ENCODE results near the gene FOXA1. TPM values are rescaled to one million over a fixed set of nuclear protein-coding genes. Genes with fewer than 3 reads are reported as not detected.

The FOXA1 gene
- total RNA-seq, 1 donor from 2014 or later: 0.11 TPM

- no peak for DNase-seq (ENCODE audit: low spot score)
- peaks cover 69% of the 10 kb centered on the region for H3K27me3 Mint-ChIP-seq (ENCODE audit: low read depth)
- intact Hi-C loops (cut with micrococcal nuclease): loop anchor here (2.0 to 5.0 kb wide), 4 partner anchors 621 to 1074 kb away; partner anchors contain the start of gene NKX2-8
- H3K27ac Mint-ChIP-seq: no peak overlapping the region
- peaks cover 5% of the 10 kb centered on the region for H3K4me1 Mint-ChIP-seq (ENCODE audit: low read depth)
- peaks cover 3% of the 10 kb centered on the region for H3K36me3 Mint-ChIP-seq (ENCODE audit: low read depth)
- peaks cover 3% of the 10 kb centered on the region for H3K9me3 Mint-ChIP-seq
- H3K4me3 Mint-ChIP-seq (ENCODE audit: low read depth): no peak overlapping the region
These were observed 3.6 kb downstream of the FOXA1 start for GRCh38 chr14:37591311-37591940.

- Mint-ChIP-seq H3K4me1 (ENCODE audit: low read depth) (peaks cover 5% of the 10 kb centered on the region), H3K27me3 (ENCODE audit: low read depth) (peaks cover 70% of the 10 kb centered on the region), H3K27ac (no peak overlapping the region), H3K9me3 (no peaks in the 10 kb centered on the region), H3K36me3 (ENCODE audit: low read depth) (peaks cover 3% of the 10 kb centered on the region), H3K4me3 (ENCODE audit: low read depth) (no peak overlapping the region)
- intact Hi-C loops (cut with micrococcal nuclease): loop anchor here (2.0 to 5.0 kb wide), 4 partner anchors 622 to 1073 kb away; partner anchors contain the start of gene NKX2-8
- no peak for DNase-seq (ENCODE audit: low spot score)
These were observed 4.5 kb downstream of the FOXA1 start for GRCh38 chr14:37590428-37591139.

- H3K4me1 Mint-ChIP-seq (ENCODE audit: low read depth): peaks cover 5% of the 10 kb centered on the region
- no peak for DNase-seq (ENCODE audit: low spot score)
- H3K9me3 Mint-ChIP-seq: no peaks in the 10 kb centered on the region
- H3K27me3 Mint-ChIP-seq (ENCODE audit: low read depth): peaks cover 76% of the 10 kb centered on the region
- peaks cover 3% of the 10 kb centered on the region for H3K36me3 Mint-ChIP-seq (ENCODE audit: low read depth)
- no peak overlapping the region for H3K27ac Mint-ChIP-seq
- intact Hi-C loops (cut with micrococcal nuclease): loop anchor here (2.0 to 5.0 kb wide), 4 partner anchors 622 to 1073 kb away; partner anchors contain the start of gene NKX2-8
- H3K4me3 Mint-ChIP-seq (ENCODE audit: low read depth): no peak overlapping the region
These were observed 5.2 kb downstream of the FOXA1 start for GRCh38 chr14:37589715-37590427.

GRCh38 chr14:37588956-37589714, 5.9 kb downstream of the FOXA1 start:
- no peak overlapping the region for H3K27ac Mint-ChIP-seq
- intact Hi-C loops (cut with micrococcal nuclease): no loop called here

GRCh38 chr14:37588667-37588955, 6.4 kb downstream of the FOXA1 start:
- no peak for DNase-seq (ENCODE audit: low spot score)
- Mint-ChIP-seq H3K27me3 (ENCODE audit: low read depth) (peaks cover 69% of the 10 kb centered on the region), H3K27ac (no peak overlapping the region), H3K36me3 (ENCODE audit: low read depth) (peaks cover 3% of the 10 kb centered on the region), H3K4me1 (ENCODE audit: low read depth) (no peaks in the 10 kb centered on the region), H3K9me3 (no peaks in the 10 kb centered on the region), H3K4me3 (ENCODE audit: low read depth) (no peak overlapping the region)
- intact Hi-C loops (cut with micrococcal nuclease): no loop called here

More at GRCh38 chr14:37588956-37589714, 5.9 kb downstream of the FOXA1 start:
- Mint-ChIP-seq H3K4me3 (ENCODE audit: low read depth) (no peak overlapping the region), H3K36me3 (ENCODE audit: low read depth) (peaks cover 3% of the 10 kb centered on the region), H3K9me3 (no peaks in the 10 kb centered on the region), H3K4me1 (ENCODE audit: low read depth) (peaks cover 3% of the 10 kb centered on the region), H3K27me3 (ENCODE audit: low read depth) (peaks cover 75% of the 10 kb centered on the region)
- no peak for DNase-seq (ENCODE audit: low spot score)

GRCh38 chr14:37587881-37588666, 7.0 kb downstream of the FOXA1 start:
- H3K27ac Mint-ChIP-seq: no peak overlapping the region
- H3K9me3 Mint-ChIP-seq: no peaks in the 10 kb centered on the region
- DNase-seq (ENCODE audit: low spot score): no peak
- H3K36me3 Mint-ChIP-seq (ENCODE audit: low read depth): peaks cover 3% of the 10 kb centered on the region
- intact Hi-C loops (cut with micrococcal nuclease): no loop called here
- H3K27me3 Mint-ChIP-seq (ENCODE audit: low read depth): peaks cover 66% of the 10 kb centered on the region
- H3K4me1 Mint-ChIP-seq (ENCODE audit: low read depth): no peaks in the 10 kb centered on the region
- H3K4me3 Mint-ChIP-seq (ENCODE audit: low read depth): no peak overlapping the region

GRCh38 chr14:37587131-37587803, 7.8 kb downstream of the FOXA1 start:
- no peak overlapping the region for H3K27ac Mint-ChIP-seq

GRCh38 chr14:37586797-37587130, 8.3 kb downstream of the FOXA1 start:
- H3K27ac Mint-ChIP-seq: no peak overlapping the region
- no peaks in the 10 kb centered on the region for H3K9me3 Mint-ChIP-seq
- no peaks in the 10 kb centered on the region for H3K4me1 Mint-ChIP-seq (ENCODE audit: low read depth)
- H3K27me3 Mint-ChIP-seq (ENCODE audit: low read depth): peaks cover 62% of the 10 kb centered on the region
- peaks cover 3% of the 10 kb centered on the region for H3K36me3 Mint-ChIP-seq (ENCODE audit: low read depth)
- DNase-seq (ENCODE audit: low spot score): no peak
- no peak overlapping the region for H3K4me3 Mint-ChIP-seq (ENCODE audit: low read depth)
- intact Hi-C loops (cut with micrococcal nuclease): no loop called here

More at GRCh38 chr14:37587131-37587803, 7.8 kb downstream of the FOXA1 start:
- no peak for DNase-seq (ENCODE audit: low spot score)
- H3K36me3 Mint-ChIP-seq (ENCODE audit: low read depth): peaks cover 3% of the 10 kb centered on the region
- H3K9me3 Mint-ChIP-seq: no peaks in the 10 kb centered on the region
- H3K27me3 Mint-ChIP-seq (ENCODE audit: low read depth): peaks cover 64% of the 10 kb centered on the region
- H3K4me3 Mint-ChIP-seq (ENCODE audit: low read depth): no peak overlapping the region
- intact Hi-C loops (cut with micrococcal nuclease): no loop called here
- H3K4me1 Mint-ChIP-seq (ENCODE audit: low read depth): no peaks in the 10 kb centered on the region

- DNase-seq (ENCODE audit: low spot score): no peak
- Mint-ChIP-seq H3K4me1 (ENCODE audit: low read depth) (no peaks in the 10 kb centered on the region), H3K27me3 (ENCODE audit: low read depth) (peaks cover 60% of the 10 kb centered on the region), H3K36me3 (ENCODE audit: low read depth) (peaks cover 3% of the 10 kb centered on the region), H3K27ac (no peak overlapping the region), H3K4me3 (ENCODE audit: low read depth) (no peak overlapping the region), H3K9me3 (no peaks in the 10 kb centered on the region)
- intact Hi-C loops (cut with micrococcal nuclease): loop anchor here (2.0 kb wide), 1 partner anchor 13 kb away; no protein-coding TSS in a partner anchor
These were observed 8.9 kb downstream of the FOXA1 start for GRCh38 chr14:37585971-37586796.

- Mint-ChIP-seq H3K27me3 (ENCODE audit: low read depth) (peaks cover 50% of the 10 kb centered on the region), H3K9me3 (no peaks in the 10 kb centered on the region), H3K4me1 (ENCODE audit: low read depth) (no peaks in the 10 kb centered on the region), H3K36me3 (ENCODE audit: low read depth) (peaks cover 3% of the 10 kb centered on the region), H3K27ac (no peak overlapping the region), H3K4me3 (ENCODE audit: low read depth) (no peak overlapping the region)
- intact Hi-C loops (cut with micrococcal nuclease): loop anchor here (2.0 kb wide), 1 partner anchor 14 kb away; no protein-coding TSS in a partner anchor
- DNase-seq (ENCODE audit: low spot score): no peak
These were observed 9.9 kb downstream of the FOXA1 start for GRCh38 chr14:37585101-37585511.

All from activated T-helper 2 cell treated with anti-CD3 and anti-CD28 coated beads, Interferon-gamma antibody, Interleukin-2, Interleukin-4, amounts not matched to agents 10 μg/mL and 5 μg/mL and 100 μg/mL, durations not matched to agents 14 hours and 24 hours and 36 hours (primary cell).